Thoracic aorta (tissue), 2 donors: ENCODE results near the gene MRE11. TPM values are rescaled to one million over a fixed set of nuclear protein-coding genes. Genes with fewer than 3 reads are reported as not detected.

Experiments
- ATAC-seq: fragments of 150-250 bp; one replicate; pipeline ENCODE4 v1.8.0; 2017; ENCODE audit warnings: low read depth; ENCODE audit not compliant: insufficient number of reproducible peaks, low FRiP score
- DNase-seq: peaks from one replicate; pipeline ENCODE4 v3.0.0-alpha.2; 2020; ENCODE audit warnings: low spot score
- H3K27ac ChIP-seq, 2 donors: fragments of 200-600 bp; sonication (generic); 1 replicate in 1 of 2; 2 replicates in 1 of 2; pipeline ENCODE4 v1.5.1; 2016; ENCODE audit warnings: mild to moderate bottlenecking in 2 of 2, moderate library complexity in 2 of 2
- H3K27me3 ChIP-seq: fragments of 200-600 bp; sonication (generic); replicated peaks from 2 replicates; pipeline ENCODE4 v1.6.0; 2016; ENCODE audit warnings: mild to moderate bottlenecking; ENCODE audit not compliant: insufficient read depth
- H3K36me3 ChIP-seq: fragments of 200-600 bp; sonication (generic); one replicate; pipeline ENCODE4 v1.5.1; 2016
- H3K4me1 ChIP-seq, 2 donors: fragments of 200-600 bp; sonication (generic); 1 replicate in 1 of 2; 2 replicates in 1 of 2; pipeline versions ENCODE4 v1.5.1 to v1.6.0; 2016; ENCODE audit warnings: low read depth in 2 of 2, mild to moderate bottlenecking in 1 of 2; ENCODE audit not compliant: control insufficient read depth in 1 of 2
- H3K4me3 ChIP-seq: fragments of 200-600 bp; sonication (generic); 2 replicates; pipeline ENCODE4 v1.5.1; 2016; ENCODE audit warnings: mild to moderate bottlenecking
- H3K9me3 ChIP-seq: fragments of 200-600 bp; sonication (generic); 2 replicates; pipeline ENCODE4 v1.5.1; 2016
- total RNA-seq, 2 donors: library from RNA; depleted of rRNA; stranded (reverse); fragments of >200 nt; gene quantifications; one replicate each; pipeline versions ENCODE4 v1.1.0 to v1.2.3, GENCODE V29; 2016
- TF ChIP-seq, protein P1 (sequence below): fragments of 200-600 bp; sonication (generic); IDR thresholded peaks from one replicate; pipeline ENCODE4 v1.5.1; 2019; ENCODE audit warnings: antibody characterized with exemption

The MRE11 gene
- total RNA-seq, 2 donors from 2014 or later: 7.9 to 12.6 TPM

DNA sequence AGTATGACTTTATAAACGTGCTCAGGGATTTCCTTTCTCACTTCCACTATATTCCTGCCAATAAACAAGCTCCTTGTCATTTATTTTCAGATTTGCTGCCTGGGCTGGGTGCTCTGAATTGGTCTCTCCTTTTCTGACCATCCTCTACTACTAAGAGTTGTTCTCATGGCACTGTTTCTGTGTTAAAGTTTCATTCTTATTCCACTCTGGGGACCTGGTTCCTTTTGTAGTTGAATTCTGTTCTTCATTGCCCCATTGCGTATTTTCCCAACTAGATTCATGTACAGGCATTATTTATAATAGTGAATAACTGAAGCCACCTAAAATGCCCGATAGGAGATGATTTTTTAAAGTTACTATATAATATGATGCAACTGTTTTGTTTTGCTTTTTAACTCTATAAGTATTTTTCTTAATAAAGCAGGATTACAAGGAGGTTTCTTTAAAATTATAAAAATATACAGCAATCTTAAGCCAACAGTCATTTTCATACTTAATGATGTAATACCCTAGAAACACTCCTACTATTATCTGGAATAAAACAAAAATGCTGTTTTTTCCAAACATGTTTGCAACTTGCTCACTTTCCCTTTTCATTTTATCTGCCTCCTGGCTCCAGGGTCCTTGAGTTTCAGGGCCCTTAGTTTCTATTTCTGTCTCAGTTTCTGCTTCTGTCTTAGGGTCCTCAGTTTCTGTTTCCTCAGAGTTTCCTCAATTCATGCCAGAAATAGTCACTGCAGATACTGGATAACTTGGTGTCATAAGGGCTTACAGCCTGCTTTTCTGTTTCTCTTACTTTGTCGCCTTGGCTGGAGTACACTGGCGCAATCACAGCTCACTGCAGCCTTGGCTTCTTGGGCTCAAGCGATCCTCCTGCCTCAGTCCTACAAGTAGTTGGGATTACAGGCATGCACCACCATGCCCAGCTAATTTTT, 40.3 kb upstream of the MRE11 start:
- Histone ChIP-seq H3K27ac (peak overlapping the region; percentile 53 to 92), H3K4me3 (peak overlapping the region; percentile 62), H3K27me3 (no peaks in the 10 kb centered on the region), H3K4me1 (peaks cover 32 to 44% of the 10 kb centered on the region in 2 donors), H3K9me3 (no peaks in the 10 kb centered on the region), H3K36me3 (no peaks in the 10 kb centered on the region)
- TF ChIP-seq, protein P1, sequence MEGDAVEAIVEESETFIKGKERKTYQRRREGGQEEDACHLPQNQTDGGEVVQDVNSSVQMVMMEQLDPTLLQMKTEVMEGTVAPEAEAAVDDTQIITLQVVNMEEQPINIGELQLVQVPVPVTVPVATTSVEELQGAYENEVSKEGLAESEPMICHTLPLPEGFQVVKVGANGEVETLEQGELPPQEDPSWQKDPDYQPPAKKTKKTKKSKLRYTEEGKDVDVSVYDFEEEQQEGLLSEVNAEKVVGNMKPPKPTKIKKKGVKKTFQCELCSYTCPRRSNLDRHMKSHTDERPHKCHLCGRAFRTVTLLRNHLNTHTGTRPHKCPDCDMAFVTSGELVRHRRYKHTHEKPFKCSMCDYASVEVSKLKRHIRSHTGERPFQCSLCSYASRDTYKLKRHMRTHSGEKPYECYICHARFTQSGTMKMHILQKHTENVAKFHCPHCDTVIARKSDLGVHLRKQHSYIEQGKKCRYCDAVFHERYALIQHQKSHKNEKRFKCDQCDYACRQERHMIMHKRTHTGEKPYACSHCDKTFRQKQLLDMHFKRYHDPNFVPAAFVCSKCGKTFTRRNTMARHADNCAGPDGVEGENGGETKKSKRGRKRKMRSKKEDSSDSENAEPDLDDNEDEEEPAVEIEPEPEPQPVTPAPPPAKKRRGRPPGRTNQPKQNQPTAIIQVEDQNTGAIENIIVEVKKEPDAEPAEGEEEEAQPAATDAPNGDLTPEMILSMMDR: no peak
- DNase-seq: no peak
- peak; percentile 20 for ATAC-seq

DNA sequence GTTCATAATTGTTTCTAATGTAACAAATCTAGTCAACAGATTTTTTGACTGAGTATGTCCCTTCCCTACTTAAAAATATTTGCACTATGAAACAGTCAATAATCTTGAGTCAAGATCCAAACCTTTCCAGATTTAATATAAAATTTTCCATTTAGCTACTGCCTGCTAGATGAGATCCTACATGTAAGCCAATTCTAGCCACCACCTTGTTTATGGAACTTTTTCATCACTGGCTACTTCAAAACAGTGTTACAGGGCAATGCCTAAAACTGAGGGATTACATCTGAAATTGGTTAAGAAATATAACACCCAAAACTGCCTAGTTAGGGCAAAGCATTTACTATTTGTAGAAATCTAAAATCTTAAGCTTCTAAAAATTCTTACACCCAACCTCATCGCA, 39.6 kb upstream of the MRE11 start:
- Histone ChIP-seq H3K9me3 (no peaks in the 10 kb centered on the region), H3K27ac (peak overlapping the region; percentile 53 to 92), H3K4me3 (peak overlapping the region; percentile 62), H3K36me3 (no peaks in the 10 kb centered on the region), H3K4me1 (peaks cover 32 to 44% of the 10 kb centered on the region in 2 donors), H3K27me3 (no peaks in the 10 kb centered on the region)
- TF ChIP-seq, protein P1: no peak
- ATAC-seq (no peak), DNase-seq (no peak)

DNA sequence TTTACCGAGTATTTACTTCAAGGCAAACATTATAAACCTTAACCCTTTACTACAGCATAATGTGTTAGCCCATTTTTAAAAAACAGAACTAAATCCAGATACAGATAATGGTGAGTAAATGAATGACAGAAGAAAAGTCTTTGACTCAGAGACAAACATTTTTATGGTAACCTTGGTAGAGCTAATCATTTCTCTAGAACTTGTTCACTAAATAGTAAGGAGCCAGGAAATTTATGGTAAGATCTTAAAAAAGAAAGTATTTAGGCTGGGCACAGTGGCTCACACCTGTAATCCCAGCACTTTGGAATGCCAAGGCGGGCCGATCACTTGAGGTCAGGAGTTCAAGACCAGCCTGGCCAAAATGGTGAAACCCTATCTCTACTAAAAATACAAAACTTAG, 38.6 kb upstream of the MRE11 start:
- Histone ChIP-seq H3K4me1 (peaks cover 25 to 38% of the 10 kb centered on the region in 2 donors), H3K27ac (no peak overlapping the region), H3K27me3 (no peaks in the 10 kb centered on the region), H3K4me3 (no peak overlapping the region), H3K36me3 (no peaks in the 10 kb centered on the region), H3K9me3 (no peaks in the 10 kb centered on the region)
- no peak for ATAC-seq
- TF ChIP-seq, protein P1: no peak
- DNase-seq: no peak

DNA sequence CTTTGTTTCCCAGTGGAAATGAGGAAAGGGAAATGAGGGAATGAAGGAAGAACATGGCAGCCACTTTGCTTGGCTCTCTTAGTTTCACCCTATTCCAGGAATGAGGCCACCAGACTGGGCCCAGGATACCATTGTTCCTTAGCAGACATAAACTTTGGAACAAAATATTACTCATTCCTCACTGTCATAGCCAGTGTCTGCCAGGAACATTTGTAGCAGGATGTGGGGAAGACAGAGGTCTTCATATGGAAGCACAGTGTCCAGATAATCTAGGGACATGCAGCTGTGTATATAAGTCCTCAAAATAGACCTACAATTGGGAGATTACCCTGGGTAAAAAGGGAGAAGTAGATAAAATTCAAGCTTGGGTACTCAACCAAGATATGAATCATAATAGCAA, 34.9 kb upstream of the MRE11 start:
- TF ChIP-seq, protein P1: no peak
- Histone ChIP-seq H3K4me3 (no peak overlapping the region), H3K27ac (no peak overlapping the region), H3K36me3 (no peaks in the 10 kb centered on the region), H3K27me3 (no peaks in the 10 kb centered on the region), H3K4me1 (peaks cover 6 to 7% of the 10 kb centered on the region in 2 donors), H3K9me3 (no peaks in the 10 kb centered on the region)
- DNase-seq (no peak), ATAC-seq (no peak)

DNA sequence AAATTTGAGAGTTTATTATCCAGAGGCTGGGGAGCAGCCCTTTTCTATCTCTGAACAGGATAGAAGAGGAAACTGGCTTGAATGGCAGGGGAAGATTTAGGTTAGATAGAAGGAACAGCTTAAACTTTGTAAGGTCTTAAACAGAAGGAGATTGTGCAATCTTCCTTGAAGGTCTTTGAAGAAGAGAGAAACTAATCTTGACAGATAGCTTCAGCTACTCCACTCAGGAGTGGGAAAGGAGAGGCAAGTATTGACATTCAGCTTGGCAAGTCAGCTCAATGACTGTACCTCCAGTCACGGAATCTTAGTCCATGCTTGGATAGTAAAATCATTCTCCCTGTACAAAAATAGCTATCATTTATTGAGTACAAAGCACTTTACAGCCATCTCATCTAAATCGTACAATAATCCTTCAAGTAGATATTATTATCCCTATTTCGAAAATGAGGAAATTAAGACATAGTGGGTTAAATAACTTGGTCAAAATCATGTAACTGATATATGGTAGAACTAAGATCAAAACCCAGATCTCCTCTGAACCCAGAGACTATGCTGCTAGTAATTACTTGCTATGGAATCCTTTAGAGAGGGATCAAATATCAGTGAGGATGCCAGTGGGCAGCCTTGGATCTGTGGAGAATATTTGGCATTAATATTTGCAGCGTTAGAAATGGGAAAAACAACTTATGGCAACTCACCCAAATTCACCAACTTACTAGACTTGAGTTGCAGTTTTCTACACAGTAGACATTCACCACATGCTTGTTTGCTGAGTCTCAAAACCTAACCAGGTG, 33.2 kb upstream of the MRE11 start:
- no peak overlapping the region for H3K27ac ChIP-seq
- H3K4me3 ChIP-seq: no peak overlapping the region
- no peaks in the 10 kb centered on the region for H3K9me3 ChIP-seq
- DNase-seq (no peak), ATAC-seq (no peak)
- TF ChIP-seq, protein P1: no peak
- no peaks in the 10 kb centered on the region for H3K36me3 ChIP-seq
- no peaks in the 10 kb centered on the region for H3K27me3 ChIP-seq
- peaks cover 0 to 6% of the 10 kb centered on the region in 2 donors for H3K4me1 ChIP-seq
